Fibroblast of pulmonary artery (primary cell): Measurements from ENCODE around the gene SYT4.

Experiments used
- DNase-seq: peaks from one replicate; pipeline ENCODE4 v3.0.0-alpha.2; 2010; ENCODE audit warnings: low read depth
- H3K4me3 ChIP-seq: replicated peaks from 2 replicates; pipeline ENCODE4 v1.5.1; 2011; ENCODE audit warnings: low read depth, mild to moderate bottlenecking, control low read depth, low read length, moderate library complexity
- TF ChIP-seq, protein P1 (sequence below): IDR thresholded peaks from 2 replicates; pipeline ENCODE4 v1.5.1; 2011; ENCODE audit warnings: mild to moderate bottlenecking, control low read depth, low read length, inconsistent platforms; ENCODE audit errors: missing control alignments

Gene SYT4

DNA sequence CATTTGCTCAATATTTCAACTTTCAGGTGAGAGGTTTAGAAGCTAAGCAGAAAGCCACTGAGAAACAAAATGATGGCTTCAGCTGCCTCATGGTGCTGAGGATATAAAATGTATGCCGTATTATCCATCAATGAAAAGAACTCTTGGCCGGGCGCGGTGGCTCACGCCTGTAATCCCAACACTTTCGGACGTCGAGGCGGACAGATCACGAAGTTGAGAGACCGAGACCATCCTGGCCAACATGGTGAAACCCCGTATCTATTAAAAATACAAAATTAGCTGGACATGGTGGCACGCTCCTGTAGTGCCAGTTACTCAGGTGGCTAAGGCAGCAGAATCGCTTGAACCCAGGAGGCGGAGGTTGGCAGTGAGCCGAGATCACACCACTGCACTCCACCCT lies 6.0 kb upstream of the SYT4 start:
- TF ChIP-seq, protein P1, sequence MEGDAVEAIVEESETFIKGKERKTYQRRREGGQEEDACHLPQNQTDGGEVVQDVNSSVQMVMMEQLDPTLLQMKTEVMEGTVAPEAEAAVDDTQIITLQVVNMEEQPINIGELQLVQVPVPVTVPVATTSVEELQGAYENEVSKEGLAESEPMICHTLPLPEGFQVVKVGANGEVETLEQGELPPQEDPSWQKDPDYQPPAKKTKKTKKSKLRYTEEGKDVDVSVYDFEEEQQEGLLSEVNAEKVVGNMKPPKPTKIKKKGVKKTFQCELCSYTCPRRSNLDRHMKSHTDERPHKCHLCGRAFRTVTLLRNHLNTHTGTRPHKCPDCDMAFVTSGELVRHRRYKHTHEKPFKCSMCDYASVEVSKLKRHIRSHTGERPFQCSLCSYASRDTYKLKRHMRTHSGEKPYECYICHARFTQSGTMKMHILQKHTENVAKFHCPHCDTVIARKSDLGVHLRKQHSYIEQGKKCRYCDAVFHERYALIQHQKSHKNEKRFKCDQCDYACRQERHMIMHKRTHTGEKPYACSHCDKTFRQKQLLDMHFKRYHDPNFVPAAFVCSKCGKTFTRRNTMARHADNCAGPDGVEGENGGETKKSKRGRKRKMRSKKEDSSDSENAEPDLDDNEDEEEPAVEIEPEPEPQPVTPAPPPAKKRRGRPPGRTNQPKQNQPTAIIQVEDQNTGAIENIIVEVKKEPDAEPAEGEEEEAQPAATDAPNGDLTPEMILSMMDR, result no peak
- H3K4me3 ChIP-seq, result no peak overlapping the region
- DNase-seq, result no peak

DNA sequence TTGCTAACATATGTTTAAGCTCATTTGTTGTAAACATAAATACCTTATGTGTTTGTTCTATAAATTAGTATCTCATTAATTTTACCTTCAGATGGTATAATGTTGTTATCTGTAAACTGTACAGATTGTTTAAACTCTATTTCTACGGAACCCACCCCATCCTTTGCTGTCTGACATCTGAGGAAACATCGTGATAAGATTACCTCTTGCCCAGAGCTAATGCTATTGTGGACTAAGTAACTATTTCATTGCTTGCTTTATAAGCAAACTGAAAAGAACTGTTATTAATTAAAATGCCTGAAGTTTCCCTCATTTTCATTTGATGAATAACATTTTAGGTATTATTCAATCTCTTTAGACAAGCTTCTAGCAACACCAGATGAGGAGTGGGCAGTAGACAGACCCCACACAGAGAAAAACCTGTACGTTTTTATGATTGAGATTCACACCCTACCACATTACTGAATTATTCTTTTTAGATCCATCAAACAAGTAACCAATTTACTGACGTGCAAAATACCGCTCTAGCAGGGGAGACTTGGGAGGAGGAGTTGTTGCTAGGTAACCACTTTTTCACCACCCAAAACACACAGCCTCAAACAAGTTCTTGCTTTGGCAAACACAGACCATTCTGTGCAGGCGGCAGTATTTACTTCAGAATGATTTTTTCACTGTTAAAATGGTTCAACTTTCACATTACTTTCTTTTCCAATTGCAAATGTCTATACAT lies 1.9 kb upstream of the SYT4 start:
- peak; percentile 29 for DNase-seq
- no peak overlapping the region for H3K4me3 ChIP-seq
- TF ChIP-seq, protein P1, result no peak

DNA sequence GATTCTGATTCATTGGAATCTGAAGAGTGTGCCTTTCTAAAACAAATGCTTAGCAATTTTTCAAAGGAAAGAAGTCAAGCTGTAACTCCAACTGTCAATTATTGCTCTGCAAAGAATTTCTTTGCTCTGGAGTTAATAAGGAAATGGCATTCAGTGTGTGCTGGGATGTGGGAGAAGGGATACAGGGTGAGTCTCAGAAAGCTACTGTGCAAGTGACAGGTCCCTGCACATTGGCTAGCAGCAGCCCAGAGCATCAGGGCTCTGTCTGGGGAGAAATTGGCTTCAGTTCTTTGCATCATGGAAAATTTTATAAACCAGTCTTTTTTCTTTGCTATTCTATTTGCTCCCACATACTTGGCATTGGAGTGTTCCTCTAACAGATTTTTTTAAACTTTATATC lies 1.1 kb upstream of the SYT4 start:
- TF ChIP-seq, protein P1, result no peak
- DNase-seq, result no peak
- no peak overlapping the region for H3K4me3 ChIP-seq

- TF ChIP-seq, protein P1, result no peak
- DNase-seq, result no peak
- no peak overlapping the region for H3K4me3 ChIP-seq
Measured at GRCh38 chr18:43276491-43276890, 799 bp downstream of the SYT4 start.

GRCh38 chr18:43275546-43275945 lies 1.7 kb downstream of the SYT4 start:
- no peak for DNase-seq
- TF ChIP-seq, protein P1, result no peak
- H3K4me3 ChIP-seq, result no peak overlapping the region

DNA sequence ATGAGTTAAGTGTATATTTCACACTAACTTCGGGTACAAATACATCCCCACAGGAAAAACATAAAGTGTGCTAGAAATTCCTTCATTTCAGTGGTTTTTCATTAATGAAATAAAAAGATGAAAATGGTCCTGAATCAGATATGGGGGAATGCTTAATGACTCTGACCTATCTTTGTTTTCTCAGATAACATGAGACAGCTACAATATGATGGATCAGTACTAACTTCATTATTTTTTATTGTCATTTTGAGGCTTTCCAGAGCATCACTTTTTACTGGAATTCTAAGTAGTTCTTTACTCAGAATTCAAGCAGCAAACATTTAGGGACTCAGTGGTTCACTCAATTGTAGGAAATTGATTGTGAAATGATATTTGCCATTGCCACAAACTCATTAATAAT lies 2.8 kb downstream of the SYT4 start:
- TF ChIP-seq, protein P1, result no peak
- DNase-seq, result no peak
- no peak overlapping the region for H3K4me3 ChIP-seq
